ENCODE data around the gene FAM222B.

GRCh38 chr17:28747801-28748750 lies 94.5 kb downstream of the FAM222B start:
- TF ChIP-seq, protein P1, sequence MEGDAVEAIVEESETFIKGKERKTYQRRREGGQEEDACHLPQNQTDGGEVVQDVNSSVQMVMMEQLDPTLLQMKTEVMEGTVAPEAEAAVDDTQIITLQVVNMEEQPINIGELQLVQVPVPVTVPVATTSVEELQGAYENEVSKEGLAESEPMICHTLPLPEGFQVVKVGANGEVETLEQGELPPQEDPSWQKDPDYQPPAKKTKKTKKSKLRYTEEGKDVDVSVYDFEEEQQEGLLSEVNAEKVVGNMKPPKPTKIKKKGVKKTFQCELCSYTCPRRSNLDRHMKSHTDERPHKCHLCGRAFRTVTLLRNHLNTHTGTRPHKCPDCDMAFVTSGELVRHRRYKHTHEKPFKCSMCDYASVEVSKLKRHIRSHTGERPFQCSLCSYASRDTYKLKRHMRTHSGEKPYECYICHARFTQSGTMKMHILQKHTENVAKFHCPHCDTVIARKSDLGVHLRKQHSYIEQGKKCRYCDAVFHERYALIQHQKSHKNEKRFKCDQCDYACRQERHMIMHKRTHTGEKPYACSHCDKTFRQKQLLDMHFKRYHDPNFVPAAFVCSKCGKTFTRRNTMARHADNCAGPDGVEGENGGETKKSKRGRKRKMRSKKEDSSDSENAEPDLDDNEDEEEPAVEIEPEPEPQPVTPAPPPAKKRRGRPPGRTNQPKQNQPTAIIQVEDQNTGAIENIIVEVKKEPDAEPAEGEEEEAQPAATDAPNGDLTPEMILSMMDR (IDR thresholded peaks at IDR 0.05) = no peak
- TF ChIP-seq POLR2A (IDR thresholded peaks at IDR 0.05) = no peak
